HG03571 (cell line): Measurements from ENCODE around the gene STK32B.

Experiments
- ATAC-seq: cut with Tn5 transposase; IDR thresholded peaks from one replicate; pipeline ENCODE4 v1.9.1; 2021; ENCODE audit not compliant: unreplicated experiment

STK32B gene

GRCh38 chr4:5383191-5383980 is 332.1 kb downstream of the STK32B start:
- no peak for ATAC-seq

- ATAC-seq: no peak
Measured at GRCh38 chr4:5385741-5386311, 334.5 kb downstream of the STK32B start.

- ATAC-seq: no peak
Measured at GRCh38 chr4:5386921-5387320, 335.6 kb downstream of the STK32B start.

- no peak for ATAC-seq
Measured at GRCh38 chr4:5387457-5387856, 336.2 kb downstream of the STK32B start.

- no peak for ATAC-seq
Measured at GRCh38 chr4:5389756-5390310, 338.6 kb downstream of the STK32B start.

GRCh38 chr4:5391492-5391891 is 340.2 kb downstream of the STK32B start:
- no peak for ATAC-seq

- ATAC-seq: no peak
Measured at GRCh38 chr4:5393911-5394513, 342.7 kb downstream of the STK32B start.

- no peak for ATAC-seq
Measured at GRCh38 chr4:5395781-5396180, 344.5 kb downstream of the STK32B start.

- no peak for ATAC-seq
Measured at GRCh38 chr4:5398056-5398455, 346.8 kb downstream of the STK32B start.

GRCh38 chr4:5399124-5399523 is 347.8 kb downstream of the STK32B start:
- ATAC-seq: no peak

GRCh38 chr4:5399790-5400421 is 348.6 kb downstream of the STK32B start:
- ATAC-seq: no peak

- no peak for ATAC-seq
Measured at GRCh38 chr4:5403746-5404497, 352.6 kb downstream of the STK32B start.

- ATAC-seq: no peak
Measured at GRCh38 chr4:5409237-5409636, 358.0 kb downstream of the STK32B start.

GRCh38 chr4:5409972-5410618 is 358.8 kb downstream of the STK32B start:
- ATAC-seq: no peak

GRCh38 chr4:5412296-5412695 is 361.0 kb downstream of the STK32B start:
- ATAC-seq: no peak

GRCh38 chr4:5412751-5413150 is 361.5 kb downstream of the STK32B start:
- no peak for ATAC-seq

GRCh38 chr4:5416637-5417036 is 365.4 kb downstream of the STK32B start:
- no peak for ATAC-seq

- ATAC-seq: no peak
Measured at GRCh38 chr4:5420266-5420665, 369.0 kb downstream of the STK32B start.

- ATAC-seq: no peak
Measured at GRCh38 chr4:5421416-5421815, 370.1 kb downstream of the STK32B start.

GRCh38 chr4:5422195-5422594 is 370.9 kb downstream of the STK32B start:
- ATAC-seq: no peak
